Epithelial cell of esophagus (primary cell): Measurements from ENCODE around the gene CBARP.

ENCODE experiments used
- DNase-seq: peaks from one replicate; pipeline ENCODE4 v3.0.0; 2010; ENCODE audit warnings: low read depth
- H3K4me3 ChIP-seq: 2 replicates; pipeline ENCODE4 v1.5.1; 2011; ENCODE audit warnings: mild to moderate bottlenecking, low read length, control low read depth
- CTCF ChIP-seq: IDR thresholded peaks from 2 replicates; pipeline ENCODE4 v1.5.1; 2011; ENCODE audit warnings: low read depth, mild to moderate bottlenecking, low read length, control low read depth, inconsistent platforms; ENCODE audit not compliant: insufficient read depth; ENCODE audit errors: missing control alignments

CBARP gene

GRCh38 chr19:1229056-1229923, 8.5 kb downstream of the CBARP start:
- no peak for DNase-seq
- TF ChIP-seq CTCF = no peak
- no peak overlapping the region for H3K4me3 ChIP-seq

GRCh38 chr19:1228161-1228957, 9.4 kb downstream of the CBARP start:
- H3K4me3 ChIP-seq = no peak overlapping the region
- TF ChIP-seq CTCF = no peak
- no peak for DNase-seq

GRCh38 chr19:1227304-1228054, 10.3 kb downstream of the CBARP start:
- DNase-seq = no peak
- no peak for TF ChIP-seq CTCF
- no peak overlapping the region for H3K4me3 ChIP-seq

DNA sequence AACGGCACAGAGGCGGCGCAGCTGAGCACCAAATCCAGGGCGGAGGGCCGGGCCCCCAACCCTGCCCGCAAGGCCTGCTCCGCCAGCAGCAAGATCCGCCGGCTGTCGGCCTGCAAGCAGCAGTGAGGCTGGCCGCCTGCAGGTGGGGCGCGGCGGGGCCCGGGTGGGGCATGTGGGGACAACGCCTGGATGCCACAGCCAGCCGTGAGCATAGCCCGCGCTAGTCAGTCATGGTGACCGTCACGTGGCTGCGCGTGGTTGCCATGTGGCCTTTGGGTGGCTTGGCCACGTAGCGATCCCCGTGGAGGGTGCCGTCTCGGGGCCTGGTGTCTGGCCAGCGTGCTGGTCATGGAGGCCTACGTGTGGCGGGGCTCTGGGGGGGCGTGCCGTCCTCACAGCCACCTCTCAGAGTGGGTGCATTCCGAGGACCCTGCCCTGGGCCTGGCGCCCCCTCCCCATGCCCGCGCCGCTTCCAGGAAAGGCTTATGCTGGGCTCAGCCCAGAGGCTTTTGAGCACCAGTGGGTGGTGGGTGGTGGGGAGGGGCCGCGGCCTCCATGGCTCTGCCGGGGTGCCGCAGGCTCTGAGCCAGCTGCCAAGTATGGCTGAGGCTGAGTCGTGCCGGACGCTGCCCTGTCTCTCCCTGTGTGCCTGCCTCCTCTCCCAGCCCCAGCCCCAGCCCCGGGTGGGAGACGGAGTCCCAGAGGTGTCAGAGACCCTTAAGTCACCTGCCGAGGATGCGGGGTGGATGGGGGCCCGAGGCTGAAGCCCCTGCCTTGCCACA, 11.1 kb downstream of the CBARP start:
- no peak for TF ChIP-seq CTCF
- no peak for DNase-seq
- H3K4me3 ChIP-seq = no peak overlapping the region

GRCh38 chr19:1226227-1226518, 11.6 kb downstream of the CBARP start:
- DNase-seq = no peak
- H3K4me3 ChIP-seq = no peak overlapping the region
- TF ChIP-seq CTCF = no peak

- TF ChIP-seq CTCF = no peak
- no peak for DNase-seq
- H3K4me3 ChIP-seq = no peak overlapping the region
Measured at GRCh38 chr19:1225440-1226226, 12.2 kb downstream of the CBARP start.
